Measurements from ENCODE around the gene PECR. TPM values are rescaled to one million over a fixed set of nuclear protein-coding genes. Genes with fewer than 3 reads are reported as not detected.

PECR gene
- total and polyA plus RNA-seq, 10 of the 15 experiments (the other 5 are each of a cell fraction or from before 2014, with no cell fraction given), result 7.6 to 37.4 (median 25.7) TPM

DNA sequence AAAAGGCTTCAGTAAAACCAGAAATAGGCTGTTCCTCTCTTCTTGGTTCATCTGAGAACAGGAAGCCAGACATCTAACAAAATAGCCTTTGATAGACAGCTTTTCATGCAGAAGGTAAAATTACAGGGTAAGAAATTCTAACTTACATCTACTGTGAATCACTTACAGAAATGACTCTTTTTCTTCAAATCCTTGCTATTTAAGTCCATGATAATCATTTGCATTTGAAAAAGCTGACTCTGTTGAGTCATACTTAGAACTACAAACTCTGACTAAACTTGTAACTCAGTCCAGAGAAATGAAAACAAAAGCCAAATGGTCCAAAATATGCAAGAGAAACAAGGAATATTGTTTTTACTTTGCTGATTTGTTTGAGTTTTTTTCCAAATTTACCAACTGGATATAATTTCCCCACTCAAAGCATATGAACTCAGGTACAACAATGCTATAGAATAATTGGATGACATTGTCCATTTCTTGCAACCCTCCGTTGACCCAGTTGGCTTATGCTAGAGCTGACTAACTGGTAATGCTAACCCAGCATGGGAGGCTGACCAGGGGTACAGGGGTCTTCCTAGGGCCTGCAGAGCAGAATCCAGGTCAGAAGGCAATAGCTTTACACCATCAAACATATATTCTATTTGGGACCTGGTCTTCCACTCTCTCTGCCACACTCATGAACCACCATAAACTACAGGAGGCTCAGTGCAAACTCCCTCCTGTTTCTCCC is 49.5 kb downstream of the PECR start (continued):
- no peak for TF ChIP-seq HDAC2 (IDR thresholded peaks at IDR 0.05)
- TF ChIP-seq IRF4 (IDR thresholded peaks at IDR 0.05; ENCODE audit: low read depth, low read length), result peak; percentile 90
- TF ChIP-seq GABPA (IDR thresholded peaks at IDR 0.05; ENCODE audit: low read depth), result peak; percentile 72
- TF ChIP-seq ZZZ3 (IDR thresholded peaks at IDR 0.05; ENCODE audit: control insufficient read depth, insufficient read length, low read depth), result no peak
- TF ChIP-seq, protein P1, sequence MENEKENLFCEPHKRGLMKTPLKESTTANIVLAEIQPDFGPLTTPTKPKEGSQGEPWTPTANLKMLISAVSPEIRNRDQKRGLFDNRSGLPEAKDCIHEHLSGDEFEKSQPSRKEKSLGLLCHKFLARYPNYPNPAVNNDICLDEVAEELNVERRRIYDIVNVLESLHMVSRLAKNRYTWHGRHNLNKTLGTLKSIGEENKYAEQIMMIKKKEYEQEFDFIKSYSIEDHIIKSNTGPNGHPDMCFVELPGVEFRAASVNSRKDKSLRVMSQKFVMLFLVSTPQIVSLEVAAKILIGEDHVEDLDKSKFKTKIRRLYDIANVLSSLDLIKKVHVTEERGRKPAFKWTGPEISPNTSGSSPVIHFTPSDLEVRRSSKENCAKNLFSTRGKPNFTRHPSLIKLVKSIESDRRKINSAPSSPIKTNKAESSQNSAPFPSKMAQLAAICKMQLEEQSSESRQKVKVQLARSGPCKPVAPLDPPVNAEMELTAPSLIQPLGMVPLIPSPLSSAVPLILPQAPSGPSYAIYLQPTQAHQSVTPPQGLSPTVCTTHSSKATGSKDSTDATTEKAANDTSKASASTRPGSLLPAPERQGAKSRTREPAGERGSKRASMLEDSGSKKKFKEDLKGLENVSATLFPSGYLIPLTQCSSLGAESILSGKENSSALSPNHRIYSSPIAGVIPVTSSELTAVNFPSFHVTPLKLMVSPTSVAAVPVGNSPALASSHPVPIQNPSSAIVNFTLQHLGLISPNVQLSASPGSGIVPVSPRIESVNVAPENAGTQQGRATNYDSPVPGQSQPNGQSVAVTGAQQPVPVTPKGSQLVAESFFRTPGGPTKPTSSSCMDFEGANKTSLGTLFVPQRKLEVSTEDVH (IDR thresholded peaks at IDR 0.05; ENCODE audit: low read depth, partially characterized antibody), result no peak
- TF ChIP-seq, protein P2, sequence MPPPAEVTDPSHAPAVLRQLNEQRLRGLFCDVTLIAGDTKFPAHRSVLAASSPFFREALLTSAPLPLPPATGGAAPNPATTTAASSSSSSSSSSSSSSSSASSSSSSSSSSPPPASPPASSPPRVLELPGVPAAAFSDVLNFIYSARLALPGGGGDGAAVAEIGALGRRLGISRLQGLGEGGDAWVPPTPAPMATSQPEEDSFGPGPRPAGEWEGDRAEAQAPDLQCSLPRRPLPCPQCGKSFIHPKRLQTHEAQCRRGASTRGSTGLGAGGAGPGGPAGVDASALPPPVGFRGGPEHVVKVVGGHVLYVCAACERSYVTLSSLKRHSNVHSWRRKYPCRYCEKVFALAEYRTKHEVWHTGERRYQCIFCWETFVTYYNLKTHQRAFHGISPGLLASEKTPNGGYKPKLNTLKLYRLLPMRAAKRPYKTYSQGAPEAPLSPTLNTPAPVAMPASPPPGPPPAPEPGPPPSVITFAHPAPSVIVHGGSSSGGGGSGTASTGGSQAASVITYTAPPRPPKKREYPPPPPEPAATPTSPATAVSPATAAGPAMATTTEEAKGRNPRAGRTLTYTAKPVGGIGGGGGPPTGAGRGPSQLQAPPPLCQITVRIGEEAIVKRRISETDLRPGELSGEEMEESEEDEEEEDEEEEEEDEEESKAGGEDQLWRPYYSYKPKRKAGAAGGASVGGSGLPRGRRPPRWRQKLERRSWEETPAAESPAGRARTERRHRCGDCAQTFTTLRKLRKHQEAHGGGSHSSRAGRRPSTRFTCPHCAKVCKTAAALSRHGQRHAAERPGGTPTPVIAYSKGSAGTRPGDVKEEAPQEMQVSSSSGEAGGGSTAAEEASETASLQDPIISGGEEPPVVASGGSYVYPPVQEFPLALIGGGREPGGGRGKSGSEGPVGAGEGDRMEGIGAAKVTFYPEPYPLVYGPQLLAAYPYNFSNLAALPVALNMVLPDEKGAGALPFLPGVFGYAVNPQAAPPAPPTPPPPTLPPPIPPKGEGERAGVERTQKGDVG (CRISPR knock-in tag; IDR thresholded peaks at IDR 0.05), result no peak
- TF ChIP-seq, protein P3, sequence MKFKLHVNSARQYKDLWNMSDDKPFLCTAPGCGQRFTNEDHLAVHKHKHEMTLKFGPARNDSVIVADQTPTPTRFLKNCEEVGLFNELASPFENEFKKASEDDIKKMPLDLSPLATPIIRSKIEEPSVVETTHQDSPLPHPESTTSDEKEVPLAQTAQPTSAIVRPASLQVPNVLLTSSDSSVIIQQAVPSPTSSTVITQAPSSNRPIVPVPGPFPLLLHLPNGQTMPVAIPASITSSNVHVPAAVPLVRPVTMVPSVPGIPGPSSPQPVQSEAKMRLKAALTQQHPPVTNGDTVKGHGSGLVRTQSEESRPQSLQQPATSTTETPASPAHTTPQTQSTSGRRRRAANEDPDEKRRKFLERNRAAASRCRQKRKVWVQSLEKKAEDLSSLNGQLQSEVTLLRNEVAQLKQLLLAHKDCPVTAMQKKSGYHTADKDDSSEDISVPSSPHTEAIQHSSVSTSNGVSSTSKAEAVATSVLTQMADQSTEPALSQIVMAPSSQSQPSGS (IDR thresholded peaks at IDR 0.05; ENCODE audit: low read length), result peak; percentile 97
- peak in 1 of 2 experiments; percentile 38; a peak in 1 of 4 replicates for TF ChIP-seq BHLHE40 (IDR thresholded peaks at IDR 0.05; ENCODE audit: borderline replicate concordance in 1 of 2, low read depth in 2 of 2, low read length in 1 of 2)
- TF ChIP-seq MEF2B (IDR thresholded peaks at IDR 0.05; ENCODE audit: partially characterized antibody, poor library complexity, severe bottlenecking), result peak; percentile 90
- TF ChIP-seq, protein P4, sequence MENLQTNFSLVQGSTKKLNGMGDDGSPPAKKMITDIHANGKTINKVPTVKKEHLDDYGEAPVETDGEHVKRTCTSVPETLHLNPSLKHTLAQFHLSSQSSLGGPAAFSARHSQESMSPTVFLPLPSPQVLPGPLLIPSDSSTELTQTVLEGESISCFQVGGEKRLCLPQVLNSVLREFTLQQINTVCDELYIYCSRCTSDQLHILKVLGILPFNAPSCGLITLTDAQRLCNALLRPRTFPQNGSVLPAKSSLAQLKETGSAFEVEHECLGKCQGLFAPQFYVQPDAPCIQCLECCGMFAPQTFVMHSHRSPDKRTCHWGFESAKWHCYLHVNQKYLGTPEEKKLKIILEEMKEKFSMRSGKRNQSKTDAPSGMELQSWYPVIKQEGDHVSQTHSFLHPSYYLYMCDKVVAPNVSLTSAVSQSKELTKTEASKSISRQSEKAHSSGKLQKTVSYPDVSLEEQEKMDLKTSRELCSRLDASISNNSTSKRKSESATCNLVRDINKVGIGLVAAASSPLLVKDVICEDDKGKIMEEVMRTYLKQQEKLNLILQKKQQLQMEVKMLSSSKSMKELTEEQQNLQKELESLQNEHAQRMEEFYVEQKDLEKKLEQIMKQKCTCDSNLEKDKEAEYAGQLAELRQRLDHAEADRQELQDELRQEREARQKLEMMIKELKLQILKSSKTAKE (IDR thresholded peaks at IDR 0.05; ENCODE audit: low read depth, poor library complexity, severe bottlenecking), result peak; percentile 53
- no peak for TF ChIP-seq YY1 (IDR thresholded peaks at IDR 0.05; ENCODE audit: low read depth, low read length)
- TF ChIP-seq TARDBP (IDR thresholded peaks at IDR 0.05; ENCODE audit: borderline replicate concordance), result no peak
- TF ChIP-seq TCF7 (IDR thresholded peaks at IDR 0.05; ENCODE audit: borderline replicate concordance), result no peak; the same call in 1 of the 2 replicates
- TF ChIP-seq NFYB (IDR thresholded peaks at IDR 0.05; ENCODE audit: insufficient read depth, low read depth, low read length), result no peak
- TF ChIP-seq ASH2L (IDR thresholded peaks at IDR 0.05; ENCODE audit: borderline replicate concordance, low read depth), result no peak
- TF ChIP-seq RUNX3 (IDR thresholded peaks at IDR 0.05; ENCODE audit: low read length), result peak; percentile 33; the same call in 1 of the 2 replicates
- TF ChIP-seq POLR2A (IDR thresholded peaks at IDR 0.05; ENCODE audit: low read depth, low read length), result no peak
- peak in 1 of 2 experiments; percentile 75; a peak in 1 of 4 replicates for TF ChIP-seq CEBPB (IDR thresholded peaks at IDR 0.05; ENCODE audit: borderline replicate concordance in 1 of 2, low read depth in 2 of 2, low read length in 2 of 2)
- no peak for TF ChIP-seq ESRRA (IDR thresholded peaks at IDR 0.05; ENCODE audit: low read length)
- peak; percentile 78 for TF ChIP-seq BCL11A (IDR thresholded peaks at IDR 0.05; ENCODE audit: low read depth, low read length)

All from GM12878 (cell line).